Measurements from ENCODE around the gene MPZL1.
"Not testable (repeated sequence)": the region's sequence is repeated elsewhere in the genome, so short reads cannot be mapped to it uniquely, and the experiment has no call there.

MPZL1 gene

DNA sequence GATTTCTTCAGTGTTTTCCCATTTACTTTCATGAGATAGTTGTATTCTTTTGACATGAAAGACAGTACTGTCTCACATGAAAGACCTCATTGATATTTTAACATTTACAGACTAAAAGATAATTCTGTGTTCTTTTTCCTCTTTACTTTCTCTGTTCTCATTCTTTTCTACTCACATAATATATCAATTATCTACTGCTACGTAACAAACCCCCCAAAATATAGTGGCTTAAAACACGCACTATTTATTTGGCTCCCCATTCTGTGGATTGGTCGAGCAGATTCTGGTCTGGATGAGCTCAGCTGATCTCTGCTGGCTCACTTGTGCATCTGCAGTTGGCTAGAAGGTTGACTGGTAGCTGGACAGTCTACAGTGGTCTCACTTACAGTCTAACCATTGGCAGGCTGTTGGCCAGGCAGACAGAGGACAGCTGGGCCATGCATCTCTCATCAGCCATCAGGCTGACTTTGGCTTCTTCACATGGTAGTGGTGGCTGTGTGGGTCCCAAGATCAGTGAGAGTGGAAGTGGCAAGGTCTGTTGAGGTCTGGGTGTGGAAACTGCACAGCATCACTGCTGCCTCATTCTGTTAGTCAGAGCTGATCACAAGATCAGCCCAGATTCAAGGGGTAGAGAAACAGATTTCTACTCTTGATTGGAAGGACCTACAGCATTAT, 63.2 kb downstream of the MPZL1 start:
- DNase-seq, result no peak

DNA sequence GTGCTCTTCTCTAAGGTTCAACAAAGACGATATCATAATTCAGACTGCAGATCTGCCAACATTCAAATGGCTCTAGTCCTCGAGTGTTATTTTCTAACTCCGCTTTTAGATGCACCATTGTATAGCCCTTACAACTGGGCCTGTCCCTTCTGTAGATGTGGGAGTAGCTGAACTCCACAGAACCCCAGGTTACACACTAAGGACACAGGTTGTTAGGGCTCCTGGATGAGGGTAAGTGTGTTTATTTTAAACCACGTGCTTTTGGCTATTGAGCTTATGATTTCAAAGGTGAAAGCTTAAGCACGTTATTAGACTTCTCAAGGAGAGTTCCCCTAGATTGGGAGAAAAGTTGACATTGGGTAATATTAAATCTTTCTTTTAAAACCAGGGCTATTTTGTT, 64.7 kb downstream of the MPZL1 start:
- no peak for DNase-seq

DNA sequence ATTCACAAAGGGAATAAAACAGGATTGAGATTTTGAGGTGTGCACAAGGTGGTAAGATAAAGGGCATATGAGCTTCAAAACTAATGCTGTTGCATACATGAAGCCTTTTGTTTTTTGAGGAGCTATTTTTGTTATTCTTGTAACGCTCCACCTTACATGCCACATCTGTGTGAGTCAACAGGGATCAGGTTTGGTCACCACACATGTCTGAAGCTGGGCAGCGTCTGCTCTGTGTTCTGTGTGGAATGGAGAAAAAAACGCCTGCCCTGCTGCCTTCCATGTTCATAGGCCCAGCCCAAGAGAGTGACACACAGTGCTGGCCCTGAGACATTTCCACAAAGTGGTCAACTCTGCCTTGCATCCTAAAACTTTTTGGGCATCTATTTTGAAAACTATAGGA, 67.7 kb downstream of the MPZL1 start:
- DNase-seq, result no peak

DNA sequence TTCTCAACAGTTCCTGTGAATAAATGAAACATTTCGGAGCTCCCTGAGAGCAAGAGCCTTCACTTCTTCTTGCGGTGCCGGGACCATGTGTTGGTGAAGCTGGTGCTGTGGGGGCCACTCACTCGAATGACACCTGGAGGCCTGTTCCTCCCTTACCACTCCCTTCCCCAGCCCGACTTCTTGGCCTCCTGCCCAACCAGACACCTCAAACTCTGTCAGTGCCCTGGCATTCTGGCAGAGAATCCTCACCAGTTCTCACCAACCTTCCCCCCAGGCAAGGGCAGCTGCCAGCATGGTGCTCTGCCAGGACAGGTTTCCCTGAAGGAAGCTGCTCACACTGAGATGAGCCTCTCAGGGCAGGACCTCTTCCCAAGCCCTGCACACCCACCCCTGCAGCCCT, 68.3 kb downstream of the MPZL1 start:
- DNase-seq, result no peak

DNA sequence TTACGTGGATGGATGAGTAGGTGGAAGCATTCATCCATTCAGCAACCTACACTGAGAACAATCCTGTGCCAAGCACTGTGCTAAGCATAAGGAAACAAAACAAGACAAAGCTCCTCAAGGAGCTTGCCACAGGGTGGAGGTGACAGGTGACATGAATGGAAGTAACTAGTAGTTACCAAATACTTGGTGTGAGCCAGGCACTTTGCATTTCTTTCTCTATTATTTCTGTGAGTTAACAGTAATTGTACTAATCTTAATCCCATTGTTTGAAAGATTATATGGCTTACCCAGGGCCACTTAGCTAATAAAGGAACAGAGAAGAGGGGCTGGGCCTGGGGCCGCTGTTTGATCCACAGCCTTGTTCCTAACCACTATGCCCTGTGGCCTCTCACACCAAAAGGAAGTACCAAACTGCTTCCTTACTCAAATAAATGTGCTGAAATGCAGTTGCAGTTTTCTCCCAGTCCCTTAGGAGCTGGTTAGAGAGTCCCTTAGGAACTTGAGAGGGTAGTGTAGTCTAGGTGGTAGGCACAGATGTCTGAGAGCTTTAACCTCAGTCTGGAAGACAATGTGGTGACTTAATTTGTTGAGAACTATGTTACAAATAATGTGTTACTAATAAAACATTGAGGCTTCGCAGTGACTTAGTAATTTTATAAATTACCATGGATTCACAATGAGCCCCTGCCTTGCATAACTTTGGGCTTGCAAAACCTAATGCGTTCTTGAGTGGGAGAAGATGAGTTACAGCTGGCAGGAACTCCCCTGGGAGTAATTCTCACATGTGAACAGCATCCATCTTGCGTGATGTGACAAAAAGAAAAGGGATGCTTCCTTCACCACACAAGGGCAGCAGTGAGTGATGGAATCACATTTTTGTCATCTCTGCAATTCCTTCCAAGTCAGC, 69.8 kb downstream of the MPZL1 start:
- DNase-seq, result no peak

DNA sequence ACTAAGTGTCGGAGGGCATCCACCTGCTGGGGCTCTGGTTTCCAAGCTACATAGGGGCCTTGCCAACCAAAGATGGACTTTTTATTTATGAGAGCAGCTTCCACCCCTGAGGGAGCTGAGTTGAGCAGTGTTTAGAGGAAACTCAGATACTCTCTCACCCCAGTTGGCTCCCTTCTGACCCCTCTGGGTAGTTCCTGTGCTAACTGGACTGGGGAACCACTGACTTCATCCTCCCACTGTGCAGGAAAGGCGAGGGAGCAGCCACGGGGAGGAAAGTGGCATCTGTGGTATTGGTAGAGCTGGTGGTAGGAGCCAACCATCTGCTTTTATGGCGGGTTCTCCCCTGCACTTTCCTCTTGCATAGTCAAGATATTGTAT, 70.4 kb downstream of the MPZL1 start:
- DNase-seq, result no peak

DNA sequence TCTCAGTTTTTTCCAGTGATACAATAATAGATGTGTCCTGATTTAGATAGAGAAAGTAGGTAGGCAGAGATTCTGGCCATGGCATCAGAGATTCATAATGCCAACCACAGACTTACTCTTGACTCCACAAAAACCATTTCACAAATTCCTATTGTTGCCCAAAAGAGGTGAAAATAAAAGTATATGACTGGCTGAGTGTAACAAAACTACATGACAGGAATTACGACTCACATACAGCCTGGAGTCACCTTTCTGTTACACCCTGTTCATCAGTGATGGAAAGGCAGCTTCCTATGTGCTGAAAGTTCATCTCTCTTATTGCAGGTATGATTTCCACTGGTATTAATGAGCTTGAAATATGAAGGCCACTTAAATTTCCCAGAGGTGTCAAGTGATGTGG, 72.3 kb downstream of the MPZL1 start:
- DNase-seq, result no peak

DNA sequence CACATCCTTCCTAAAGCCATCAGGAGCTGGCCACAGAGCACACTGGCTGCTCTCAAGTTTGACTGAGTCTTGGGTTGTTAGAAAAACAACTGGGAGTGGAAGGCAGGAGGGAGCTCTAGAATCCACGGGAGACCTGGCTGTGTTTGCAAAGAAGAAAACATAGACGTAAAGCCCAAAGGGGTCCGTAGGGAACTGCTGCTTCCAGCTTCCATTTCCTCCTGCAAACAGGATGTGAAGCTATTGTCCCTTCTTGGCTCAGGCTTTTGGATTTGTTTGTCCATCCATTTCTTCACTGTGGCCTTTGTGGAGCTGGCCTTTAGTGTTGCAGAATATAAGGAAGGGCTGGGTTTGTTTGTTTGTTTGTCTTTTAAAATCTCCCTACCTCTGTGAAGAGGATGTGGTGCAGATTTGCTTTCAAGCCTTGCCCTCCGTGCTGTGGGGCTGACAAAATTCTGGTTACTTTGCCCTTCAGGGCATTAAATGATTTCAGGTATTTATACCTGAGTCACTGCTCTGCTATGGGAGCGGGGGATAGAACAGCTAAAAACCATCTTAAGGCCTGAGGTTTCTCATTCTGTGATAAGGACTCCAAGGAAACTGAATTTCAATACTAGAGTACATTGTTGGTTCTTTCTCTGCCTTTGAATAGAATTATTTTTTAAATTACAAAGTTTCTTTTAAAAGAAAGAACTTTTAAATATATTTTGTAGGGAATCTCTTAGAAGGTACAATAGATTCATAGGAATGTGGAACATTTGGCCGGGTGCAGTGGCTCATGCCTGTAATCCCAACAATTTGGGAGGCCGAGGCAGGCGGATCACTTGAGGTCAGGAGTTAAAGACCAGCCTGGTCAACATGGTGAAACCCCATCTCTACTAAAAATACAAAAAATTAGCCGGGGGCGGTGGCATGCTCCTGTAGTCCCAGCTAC, 74.3 kb downstream of the MPZL1 start:
- no peak for DNase-seq

DNA sequence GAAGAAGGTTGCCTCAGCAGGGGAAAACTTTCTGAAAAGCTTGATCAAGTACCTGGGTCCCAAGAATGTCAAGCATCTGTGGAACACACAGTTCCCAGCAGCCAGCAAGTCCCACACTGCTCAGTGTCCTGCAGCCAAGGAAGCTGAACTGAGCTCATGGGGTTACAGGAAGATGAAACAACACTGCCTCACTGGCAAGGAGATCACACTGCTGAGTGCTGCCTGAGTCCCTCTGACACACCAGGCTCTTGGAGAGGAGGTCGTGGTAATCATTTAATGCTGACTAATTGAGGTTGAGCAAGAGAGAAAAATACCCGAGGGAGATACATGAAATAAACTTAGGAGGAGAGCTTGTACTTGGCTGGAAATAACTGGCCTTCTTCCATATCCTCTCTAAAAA, 75.2 kb downstream of the MPZL1 start:
- DNase-seq, result no peak

DNA sequence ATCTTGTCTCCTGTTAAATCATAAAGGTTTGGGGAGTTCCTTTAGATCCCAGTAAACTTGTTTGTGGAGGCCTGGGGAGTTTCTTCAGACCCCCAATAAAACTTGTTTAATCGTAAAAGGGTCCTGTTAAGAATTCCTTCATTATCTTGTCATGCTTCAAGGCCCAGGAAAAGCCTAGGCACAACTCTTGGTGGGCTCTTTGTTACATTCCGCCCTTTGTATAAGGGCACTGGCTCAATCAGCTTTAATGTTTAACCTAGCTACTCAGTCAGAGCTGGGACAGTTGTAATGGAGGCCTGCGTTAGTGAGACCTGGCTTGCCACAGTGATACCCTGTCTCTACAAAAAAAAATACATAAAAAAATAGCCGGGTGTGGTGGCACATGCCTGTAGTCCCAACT, 77.2 kb downstream of the MPZL1 start:
- DNase-seq, result no peak

DNA sequence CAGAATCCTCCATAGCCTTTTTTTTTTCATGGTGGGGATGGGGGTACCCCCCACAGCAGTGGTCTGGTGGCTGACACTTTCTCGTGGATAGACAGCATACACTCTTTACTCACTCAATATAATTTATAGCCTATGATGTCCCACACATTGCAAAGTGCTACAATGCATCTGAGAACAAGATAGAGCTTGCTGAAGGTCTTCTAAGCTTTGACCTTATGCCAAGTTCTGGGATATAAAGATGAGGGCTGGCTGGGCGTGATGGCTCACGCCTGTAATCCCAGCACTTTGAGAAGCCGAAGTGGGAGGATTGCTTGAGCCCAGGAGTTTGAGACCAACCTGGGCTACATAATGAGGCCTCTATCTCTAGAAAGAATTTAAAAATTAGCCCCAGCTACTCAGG, 78.0 kb downstream of the MPZL1 start:
- DNase-seq, result no peak

DNA sequence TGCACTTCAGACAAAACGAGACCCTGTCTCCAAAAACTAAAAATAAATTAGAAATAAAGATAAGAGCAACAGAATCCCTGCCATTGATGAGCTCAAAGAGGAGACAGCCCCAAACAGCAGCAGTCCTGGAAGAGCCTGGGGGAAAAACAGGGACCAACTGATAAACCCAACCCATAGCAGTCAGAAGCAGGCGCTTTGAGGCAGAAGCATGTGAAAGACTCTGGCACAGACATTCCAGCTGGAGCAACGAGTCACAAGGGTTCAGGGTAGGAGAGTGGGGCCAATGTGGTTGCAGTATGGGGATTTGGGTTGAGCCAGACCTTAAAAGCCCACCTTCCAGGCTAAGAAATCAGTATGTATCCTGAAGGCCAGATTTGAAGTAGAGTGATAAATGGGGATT, 78.5 kb downstream of the MPZL1 start:
- no peak for DNase-seq

DNA sequence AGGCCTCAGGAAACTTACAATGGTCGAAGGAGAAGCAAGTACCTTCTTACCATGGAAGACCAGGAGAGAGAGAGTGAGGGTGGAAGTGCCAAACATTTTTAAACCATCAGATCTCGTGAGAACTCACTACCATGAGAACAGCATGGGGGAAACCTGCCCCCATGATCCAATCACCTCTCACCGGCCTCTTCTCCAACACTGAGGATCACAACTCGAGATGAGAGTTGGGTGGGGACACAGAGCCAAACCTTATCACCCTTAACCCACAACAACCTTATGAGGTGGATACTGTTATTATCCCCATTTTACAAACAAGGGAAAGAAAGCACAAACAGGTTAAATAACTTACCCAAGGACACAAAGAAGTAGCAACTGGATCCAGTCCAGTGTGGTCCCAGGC, 80.5 kb downstream of the MPZL1 start:
- no peak for DNase-seq

DNA sequence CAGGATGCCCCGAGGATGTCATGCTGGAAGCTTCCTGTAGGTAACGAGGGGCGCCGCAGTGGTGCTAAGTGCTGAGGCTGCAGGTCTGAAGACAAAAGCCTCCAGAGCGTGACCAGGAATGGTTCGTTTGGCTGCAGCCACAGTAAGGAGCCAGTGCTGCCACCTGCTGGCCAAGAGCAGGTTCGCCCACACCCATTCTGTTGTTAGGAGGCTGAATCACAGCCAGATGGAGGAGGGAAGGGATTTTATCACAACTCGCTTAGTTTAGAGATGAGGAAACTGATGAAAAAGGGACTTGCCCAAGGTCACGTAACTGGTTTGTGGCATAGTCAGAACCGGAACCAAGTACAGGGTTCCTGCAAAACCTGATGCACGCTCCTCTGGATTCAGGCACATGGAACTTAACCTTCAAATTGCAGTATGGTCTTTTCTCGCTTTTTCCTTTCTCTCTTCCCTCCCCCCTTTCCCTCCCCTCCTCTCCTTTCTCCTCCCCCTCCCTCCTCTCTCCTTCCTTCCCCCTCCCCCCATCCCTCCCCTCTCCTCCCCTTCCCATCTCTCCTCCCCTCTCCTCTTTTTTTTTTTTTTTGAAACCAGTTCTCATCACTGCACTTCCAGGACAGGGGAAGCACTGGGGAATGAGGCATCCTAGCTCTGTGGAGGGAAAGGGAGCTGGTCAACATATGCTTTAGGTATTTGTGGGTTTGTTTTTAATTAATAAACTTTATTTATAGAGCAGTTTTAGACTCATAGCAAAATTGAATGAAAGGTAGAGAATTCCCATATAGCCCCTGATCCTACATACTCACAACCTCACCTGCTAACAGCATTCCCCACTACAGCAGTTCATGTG, 81.8 kb downstream of the MPZL1 start:
- DNase-seq, result peak; percentile 95

DNA sequence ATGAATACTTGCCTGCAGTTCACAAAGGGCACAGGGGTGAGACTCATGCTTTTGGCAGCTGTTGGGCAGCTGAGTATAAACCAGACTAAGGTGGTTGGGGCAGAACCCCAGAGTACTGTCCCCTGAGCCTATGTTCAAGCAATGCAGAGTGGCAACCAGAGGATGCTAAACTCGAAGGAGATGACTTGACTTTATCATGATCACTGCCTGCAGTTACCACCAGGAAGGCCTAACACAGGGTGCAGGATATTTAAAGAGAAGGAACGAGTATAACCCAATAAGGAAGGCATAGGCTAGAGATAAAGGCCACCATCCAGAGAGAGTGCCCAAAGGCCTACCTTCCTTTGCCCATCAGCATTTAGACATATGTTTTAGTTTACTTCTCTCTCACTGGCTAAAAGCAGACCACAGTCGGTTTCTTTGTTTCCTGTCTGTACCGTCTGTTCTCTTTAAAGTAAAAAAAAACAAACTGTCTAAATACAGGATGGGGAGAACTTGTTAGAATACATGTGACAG, 83.3 kb downstream of the MPZL1 start:
- DNase-seq, result no peak

DNA sequence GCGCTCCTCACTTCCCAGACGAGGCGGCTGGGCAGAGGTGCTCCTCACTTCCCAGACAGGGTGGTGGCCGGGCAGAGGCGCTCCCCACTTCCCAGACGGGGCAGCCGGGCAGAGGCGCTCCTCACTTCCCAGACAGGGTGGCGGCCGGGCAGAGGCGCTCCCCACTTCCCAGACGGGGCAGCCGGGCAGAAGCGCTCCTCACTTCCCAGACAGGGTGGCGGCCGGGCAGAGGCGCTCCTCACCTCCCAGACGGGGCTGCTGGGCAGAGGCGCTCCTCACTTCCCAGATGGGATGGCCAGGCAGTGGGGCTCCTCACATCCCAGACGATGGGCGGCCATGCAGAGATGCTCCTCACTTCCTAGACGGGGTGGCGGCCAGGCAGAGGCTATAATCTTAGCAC, 84.5 kb downstream of the MPZL1 start:
- not testable (repeated sequence) for DNase-seq

DNA sequence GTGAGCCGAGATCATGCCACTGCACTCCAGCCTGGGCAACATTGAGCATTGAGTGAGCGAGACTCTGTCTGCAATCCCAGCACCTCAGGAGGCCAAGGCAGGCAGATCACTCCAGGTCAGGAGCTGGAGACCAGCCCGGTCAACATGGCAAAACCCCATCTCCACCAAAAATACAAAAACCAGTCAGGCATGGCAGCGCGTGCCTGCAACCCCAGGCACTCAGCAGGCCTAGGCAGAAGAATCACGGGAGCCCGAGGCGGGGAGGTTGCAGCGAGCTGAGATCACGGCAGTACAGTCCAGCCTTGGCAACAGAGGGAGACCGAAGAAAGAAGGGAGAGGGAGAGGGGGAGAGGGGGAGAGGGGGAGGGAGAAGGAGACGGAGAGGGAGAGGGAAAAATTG, 84.9 kb downstream of the MPZL1 start:
- not testable (repeated sequence) for DNase-seq

DNA sequence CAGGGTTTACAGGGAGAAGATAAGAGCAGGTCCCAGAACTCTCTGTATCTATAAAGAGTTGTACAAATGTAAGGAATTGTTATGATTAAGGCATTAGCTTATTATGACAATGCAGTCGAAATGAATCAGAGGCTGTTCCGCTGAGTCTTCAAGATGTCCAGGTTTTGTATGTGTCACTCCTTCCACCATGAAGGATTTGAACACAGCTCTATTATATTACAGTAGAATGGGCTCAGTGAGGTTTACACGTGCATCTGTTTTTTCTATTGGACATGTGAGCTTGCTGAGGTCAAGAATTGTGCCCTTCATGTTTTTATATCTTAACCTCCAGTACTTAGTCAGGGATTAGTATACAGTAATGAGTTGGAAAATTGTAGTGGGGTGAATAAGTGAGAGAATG, 86.3 kb downstream of the MPZL1 start:
- no peak for DNase-seq

DNA sequence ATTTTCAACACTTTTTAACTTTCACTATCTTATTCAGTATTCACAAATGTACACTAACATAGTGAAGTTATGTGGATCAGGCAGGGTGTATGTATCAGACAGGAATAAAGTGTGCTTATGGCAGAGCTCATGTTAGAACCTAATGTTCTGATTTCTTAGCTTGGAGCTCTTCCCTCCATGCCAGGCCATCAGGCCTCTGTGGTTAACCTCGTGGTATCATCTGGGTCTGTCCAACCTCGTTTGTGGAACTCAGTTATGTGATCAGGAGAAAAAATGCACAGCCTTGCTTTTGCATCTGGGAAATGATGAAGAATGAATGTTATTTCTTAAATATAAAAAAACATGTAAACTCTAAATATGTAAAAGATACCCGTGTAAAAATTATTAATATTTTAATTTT, 86.9 kb downstream of the MPZL1 start:
- DNase-seq, result no peak

DNA sequence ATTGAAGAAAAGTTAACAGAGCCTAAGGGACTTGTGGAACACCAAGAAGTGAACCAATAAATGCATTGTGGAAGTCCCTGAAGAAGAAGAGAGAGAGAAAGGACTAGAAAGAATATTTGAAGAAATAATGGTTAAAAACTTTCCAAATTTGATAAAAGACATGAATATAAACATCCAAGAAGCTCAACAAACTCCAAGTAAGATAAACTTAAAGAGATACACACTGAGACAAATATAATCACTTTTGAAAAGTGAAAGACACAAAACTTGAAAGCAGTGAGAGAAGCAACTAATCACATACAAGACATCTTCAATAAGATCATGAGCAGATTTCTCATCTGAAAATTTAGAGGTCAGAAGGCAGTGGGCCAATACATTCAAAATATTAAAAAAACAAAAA, 91.2 kb downstream of the MPZL1 start:
- no peak for DNase-seq

DNA sequence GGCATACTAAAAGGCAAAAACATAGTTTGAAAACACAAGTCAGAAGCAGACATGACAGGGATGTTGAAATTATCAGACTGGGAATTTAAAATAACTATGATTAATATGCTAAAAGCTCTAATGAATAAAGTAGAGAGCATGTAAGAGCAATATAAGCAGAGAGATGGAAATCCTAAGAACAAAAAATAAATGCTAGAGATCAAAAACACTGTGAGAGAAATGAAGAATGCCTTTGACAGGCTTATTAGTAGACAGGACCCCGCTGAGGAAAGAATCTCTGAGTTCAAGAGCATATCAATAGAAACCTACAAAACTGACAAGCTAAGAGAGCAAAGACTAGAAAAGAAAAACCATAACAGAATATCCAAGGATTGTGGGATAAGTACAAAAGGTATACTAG, 93.9 kb downstream of the MPZL1 start:
- no peak for DNase-seq
